Measurements from ENCODE around the gene TLK1. TPM values are rescaled to one million over a fixed set of nuclear protein-coding genes. Genes with fewer than 3 reads are reported as not detected.

Gene TLK1
- total RNA-seq, 1 donor from 2014 or later = 45.7 TPM

GRCh38 chr2:171004363-171004762, 156.3 kb downstream of the TLK1 start:
- Mint-ChIP-seq H3K9me3 (ENCODE audit: unreplicated experiment) (peaks cover 3% of the 10 kb centered on the region), H3K27me3 (ENCODE audit: unreplicated experiment) (no peaks in the 10 kb centered on the region), H3K4me3 (ENCODE audit: unreplicated experiment) (no peak overlapping the region), H3K36me3 (ENCODE audit: unreplicated experiment) (no peaks in the 10 kb centered on the region), H3K4me1 (ENCODE audit: low read depth, unreplicated experiment) (no peaks in the 10 kb centered on the region), H3K27ac (ENCODE audit: unreplicated experiment) (no peak overlapping the region)
- no peak for DNase-seq
- no peak for TF ChIP-seq CTCF (IDR thresholded peaks at IDR 0.05; ENCODE audit: partially characterized antibody, unreplicated experiment)

GRCh38 chr2:170999654-171000053, 161.0 kb downstream of the TLK1 start:
- DNase-seq = no peak
- Mint-ChIP-seq H3K27me3 (ENCODE audit: unreplicated experiment) (no peaks in the 10 kb centered on the region), H3K4me3 (ENCODE audit: unreplicated experiment) (no peak overlapping the region), H3K4me1 (ENCODE audit: low read depth, unreplicated experiment) (no peaks in the 10 kb centered on the region), H3K36me3 (ENCODE audit: unreplicated experiment) (no peaks in the 10 kb centered on the region), H3K9me3 (ENCODE audit: unreplicated experiment) (peaks cover 3% of the 10 kb centered on the region), H3K27ac (ENCODE audit: unreplicated experiment) (no peak overlapping the region)
- TF ChIP-seq CTCF (IDR thresholded peaks at IDR 0.05; ENCODE audit: partially characterized antibody, unreplicated experiment) = no peak

GRCh38 chr2:170997893-170998597, 162.6 kb downstream of the TLK1 start:
- no peaks in the 10 kb centered on the region for H3K27me3 Mint-ChIP-seq (ENCODE audit: unreplicated experiment)
- H3K4me3 Mint-ChIP-seq (ENCODE audit: unreplicated experiment) = no peak overlapping the region
- H3K4me1 Mint-ChIP-seq (ENCODE audit: low read depth, unreplicated experiment) = no peaks in the 10 kb centered on the region
- no peak overlapping the region for H3K27ac Mint-ChIP-seq (ENCODE audit: unreplicated experiment)
- no peak for DNase-seq
- no peak for TF ChIP-seq CTCF (IDR thresholded peaks at IDR 0.05; ENCODE audit: partially characterized antibody, unreplicated experiment)
- H3K36me3 Mint-ChIP-seq (ENCODE audit: unreplicated experiment) = no peaks in the 10 kb centered on the region
- H3K9me3 Mint-ChIP-seq (ENCODE audit: unreplicated experiment) = peaks cover 3% of the 10 kb centered on the region

- H3K9me3 Mint-ChIP-seq (ENCODE audit: unreplicated experiment) = no peaks in the 10 kb centered on the region
- no peak overlapping the region for H3K4me3 Mint-ChIP-seq (ENCODE audit: unreplicated experiment)
- H3K36me3 Mint-ChIP-seq (ENCODE audit: unreplicated experiment) = no peaks in the 10 kb centered on the region
- no peaks in the 10 kb centered on the region for H3K4me1 Mint-ChIP-seq (ENCODE audit: low read depth, unreplicated experiment)
- no peak for TF ChIP-seq CTCF (IDR thresholded peaks at IDR 0.05; ENCODE audit: partially characterized antibody, unreplicated experiment)
- H3K27ac Mint-ChIP-seq (ENCODE audit: unreplicated experiment) = no peak overlapping the region
- no peak for DNase-seq
- no peaks in the 10 kb centered on the region for H3K27me3 Mint-ChIP-seq (ENCODE audit: unreplicated experiment)
Observed at GRCh38 chr2:170996316-170996715, 164.4 kb downstream of the TLK1 start.

GRCh38 chr2:170991398-170992182, 169.1 kb downstream of the TLK1 start:
- H3K27ac Mint-ChIP-seq (ENCODE audit: unreplicated experiment) = no peak overlapping the region
- no peak for DNase-seq
- no peak overlapping the region for H3K4me3 Mint-ChIP-seq (ENCODE audit: unreplicated experiment)
- no peak for TF ChIP-seq CTCF (IDR thresholded peaks at IDR 0.05; ENCODE audit: partially characterized antibody, unreplicated experiment)
- no peaks in the 10 kb centered on the region for H3K9me3 Mint-ChIP-seq (ENCODE audit: unreplicated experiment)
- H3K36me3 Mint-ChIP-seq (ENCODE audit: unreplicated experiment) = no peaks in the 10 kb centered on the region
- no peaks in the 10 kb centered on the region for H3K4me1 Mint-ChIP-seq (ENCODE audit: low read depth, unreplicated experiment)
- no peaks in the 10 kb centered on the region for H3K27me3 Mint-ChIP-seq (ENCODE audit: unreplicated experiment)

Data from glutamatergic neuron (in vitro differentiated cells).